Endothelial cell of umbilical vein (primary cell): ENCODE results near the gene COL4A1. TPM values are rescaled to one million over a fixed set of nuclear protein-coding genes. Genes with fewer than 3 reads are reported as not detected.

ENCODE experiments used
- BruUV-seq: library from RNA; stranded (reverse); fragments of 400-500 nt; replicated peaks from 2 replicates; lab custom pipeline; 2021; lab: Mats Ljungman, UMichigan
- CTCF ChIA-PET: fragments of 300-600, 350-600 bp; sonication (Branson Sonifier 250); formaldehyde crosslinking; loops from one replicate; lab custom pipeline; 2021; ENCODE audit warnings: antibody characterized with exemption, inconsistent platforms; lab: Charles Lee
- POLR2A ChIA-PET: fragments of 300-600, 350-600 bp; sonication (Branson Sonifier 250); formaldehyde crosslinking; loops from one replicate; lab custom pipeline; 2021; ENCODE audit warnings: antibody characterized with exemption, inconsistent platforms; lab: Charles Lee
- DNase-seq: peaks from one replicate; pipeline ENCODE4 v3.0.0-alpha.2; 2011; ENCODE audit warnings: low read depth, low spot score
- FAIRE-seq: peaks from 2 replicates; lab custom pipeline; 2011; peaks lifted over from hg19 to GRCh38; lab: Jason Lieb, UNC
- H2AFZ ChIP-seq: 2 replicates; pipeline ENCODE4 v1.6.0; 2012; ENCODE audit warnings: low read depth, low read length, control low read depth, inconsistent platforms
- H3K27ac ChIP-seq: 2 replicates; pipeline ENCODE4 v1.5.1; 2011; ENCODE audit warnings: low read depth, mild to moderate bottlenecking, control low read depth, low read length, moderate library complexity; ENCODE audit not compliant: insufficient read depth
- H3K27me3 ChIP-seq, 2 experiments: 2 replicates each; pipeline versions ENCODE4 v1.6.0 to v1.6.1; 2011; ENCODE audit warnings: low read length in 2 of 2, mixed read lengths in 1 of 2; ENCODE audit not compliant: control insufficient read depth in 2 of 2, insufficient read depth in 2 of 2
- H3K36me3 ChIP-seq, 2 experiments: 2 replicates in 1 of 2; 3 replicates in 1 of 2; pipeline ENCODE4 v1.5.1; 2011; ENCODE audit warnings: low read length in 2 of 2, mild to moderate bottlenecking in 1 of 2, moderate library complexity in 1 of 2; ENCODE audit not compliant: control insufficient read depth in 2 of 2, insufficient read depth in 2 of 2; ENCODE audit errors: extremely low read depth in 1 of 2
- H3K4me1 ChIP-seq: 3 replicates; pipeline ENCODE4 v1.5.1; 2011; ENCODE audit warnings: mild to moderate bottlenecking, low read length; ENCODE audit not compliant: control insufficient read depth, insufficient read depth; ENCODE audit errors: extremely low read depth
- H3K4me2 ChIP-seq: 2 replicates; pipeline ENCODE4 v1.6.1; 2011; ENCODE audit warnings: low read length, control low read depth, mixed read lengths; ENCODE audit not compliant: insufficient read depth
- H3K4me3 ChIP-seq, 3 experiments: fragments of 200-600 bp in 1 of 3; sonication (generic), shearing (Covaris generic) in 1 of 3; replicated peaks in 1 of 3; 2 replicates each; pipeline ENCODE4 v1.5.1; 2011 to 2016; ENCODE audit warnings: control low read depth in 3 of 3, low read length in 3 of 3, mild to moderate bottlenecking in 2 of 3, inconsistent platforms in 1 of 3, low read depth in 1 of 3, moderate library complexity in 1 of 3; ENCODE audit not compliant: insufficient read depth in 1 of 3
- H3K79me2 ChIP-seq: 2 replicates; pipeline ENCODE4 v1.6.0; 2012; ENCODE audit warnings: low read length, inconsistent platforms; ENCODE audit not compliant: control insufficient read depth, insufficient read depth
- H3K9ac ChIP-seq: replicated peaks from 2 replicates; pipeline ENCODE3; 2011; ENCODE audit warnings: low read length, control low read depth; ENCODE audit not compliant: insufficient read depth; ENCODE audit errors: extremely low read depth
- H3K9me1 ChIP-seq: replicated peaks from 3 replicates; pipeline ENCODE4 v1.6.0; 2011; ENCODE audit warnings: mild to moderate bottlenecking, low read length; ENCODE audit not compliant: control insufficient read depth, insufficient read depth; ENCODE audit errors: extremely low read depth
- H3K9me3 ChIP-seq: replicated peaks from 2 replicates; pipeline ENCODE4 v1.5.1; 2012; ENCODE audit warnings: low read length, inconsistent platforms; ENCODE audit not compliant: control insufficient read depth, insufficient read depth
- H4K20me1 ChIP-seq: replicated peaks from 2 replicates; pipeline ENCODE3; 2011; ENCODE audit warnings: mild to moderate bottlenecking, low read length; ENCODE audit not compliant: control insufficient read depth, insufficient read depth; ENCODE audit errors: extremely low read depth
- CTCF ChIP-seq, 2 donors: IDR thresholded peaks; 1 replicate in 1 of 2; 2 replicates in 1 of 2; pipeline ENCODE4 v1.5.1; 2011; ENCODE audit warnings: low read length in 2 of 2, mild to moderate bottlenecking in 2 of 2, moderate library complexity in 2 of 2, control low read depth in 1 of 2, inconsistent platforms in 1 of 2, low read depth in 1 of 2; ENCODE audit not compliant: insufficient read depth in 1 of 2; ENCODE audit errors: extremely low read depth in 1 of 2
- GATA2 ChIP-seq: IDR thresholded peaks from 2 replicates; pipeline ENCODE4 v1.7.0; 2011; ENCODE audit warnings: low read depth, mild to moderate bottlenecking, moderate library complexity, mixed read lengths, low read length; ENCODE audit not compliant: insufficient read length, insufficient read depth
- MAX ChIP-seq: IDR thresholded peaks from 2 replicates; pipeline ENCODE4 v1.6.1; 2011; ENCODE audit not compliant: insufficient read depth, insufficient read length
- MYC ChIP-seq: IDR thresholded peaks from one replicate; pipeline ENCODE4 v1.6.1; 2011; ENCODE audit warnings: mild to moderate bottlenecking, low read depth, low read length
- POLR2A ChIP-seq: IDR thresholded peaks from 2 replicates; pipeline ENCODE4 v1.6.1; 2012; ENCODE audit warnings: low read depth, mild to moderate bottlenecking, control low read depth, low read length
- dilution Hi-C: fragments of 300-500 bp; cut with MboI; formaldehyde crosslinking; loops from one replicate; pipeline ENCODE4 v1.15.0; 2019; ENCODE audit warnings: low sequenced_read_pairs; ENCODE audit not compliant: extremely low pct_ligation_motif_present
- intact Hi-C: fragments of 100-400 bp; cut with micrococcal nuclease; formaldehyde crosslinking; loops from one replicate; pipeline ENCODE4 v1.10.0; 2022
- polyA plus RNA-seq, 4 experiments: library from polyadenylated mRNA; depleted of rRNA in 3 of 4; stranded (reverse) in 3 of 4; unstranded in 1 of 4; fragments of >200 nt; gene quantifications; 2 replicates each; pipeline versions ENCODE4 v1.2.1 to v1.2.3, GENCODE V29; 2011 to 2012; ENCODE audit warnings: missing spikeins in 1 of 4
- total RNA-seq: library from RNA; stranded (reverse); gene quantifications from 2 replicates; pipeline ENCODE4 v1.2.3, GENCODE V29; 2021

Gene COL4A1
- total and polyA plus RNA-seq, 2 donors (not counting 3 experiments of a cell fraction or from before 2014, with no cell fraction given): 384 to 1,119 TPM

DNA sequence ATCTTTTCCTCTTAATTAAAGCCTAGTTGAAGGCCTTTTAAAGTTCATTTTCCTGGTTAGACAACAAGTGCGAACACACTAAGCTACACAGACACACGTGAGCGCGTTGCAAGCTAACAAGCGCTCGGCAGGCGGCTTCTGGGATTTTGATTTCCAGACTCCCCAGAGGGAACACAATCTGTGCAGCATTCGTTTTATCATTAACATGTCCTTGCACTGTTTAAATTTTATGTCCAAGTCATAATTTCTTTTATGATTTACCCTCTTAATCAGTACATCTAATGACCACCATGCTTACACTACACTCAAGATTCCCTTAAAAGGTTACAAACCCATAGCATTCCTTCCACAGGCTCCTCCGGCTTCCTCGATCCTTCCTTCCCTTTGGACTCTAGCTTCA is 16.8 kb downstream of the COL4A1 start:
- peaks cover 18% of the 10 kb centered on the region for H4K20me1 ChIP-seq

More for the DNA sequence above, 16.8 kb downstream of the COL4A1 start:
- dilution Hi-C loops: no loop called here
- Histone ChIP-seq H3K79me2 (peaks cover 43% of the 10 kb centered on the region), H3K4me2 (no peak overlapping the region), H3K36me3 (peaks cover 4 to 8% of the 10 kb centered on the region in 2 experiments), H3K9ac (no peak overlapping the region), H3K4me1 (peaks cover 10% of the 10 kb centered on the region), H3K27me3 (no peaks in the 10 kb centered on the region), H3K27ac (no peak overlapping the region), H3K9me1 (no peaks in the 10 kb centered on the region), H3K4me3 (no peak overlapping the region), H3K9me3 (no peaks in the 10 kb centered on the region), H2AFZ (no peak overlapping the region)
- TF ChIP-seq MAX: no peak
- no peak for TF ChIP-seq POLR2A
- no peak for TF ChIP-seq MYC
- TF ChIP-seq CTCF (IDR thresholded peaks at IDR 0.05; ENCODE audit: extremely low read depth in 1 of 2, insufficient read depth in 1 of 2, low read depth in 1 of 2, low read length in 2 of 2): no peak
- no peak for TF ChIP-seq GATA2
- FAIRE-seq (no peak), DNase-seq (no peak)
- ChIA-PET CTCF (no interaction called here), POLR2A (no interaction called here)
- intact Hi-C loops: no loop called here
- no TSS peak for BruUV-seq
